H1 (cell line): ENCODE measurements around the gene KIAA1755. TPM values are rescaled to one million over a fixed set of nuclear protein-coding genes. Genes with fewer than 3 reads are reported as not detected.

ENCODE experiments used
- CEBPB ChIP-seq: IDR thresholded peaks from 2 replicates; pipeline ENCODE4 v1.6.1; 2012; ENCODE audit warnings: low read depth, low read length
- MAFK ChIP-seq: IDR thresholded peaks from 2 replicates; pipeline ENCODE4 v1.6.1; 2012; ENCODE audit warnings: low read depth, mild to moderate bottlenecking, improper control_type of control experiment, low read length
- NRF1 ChIP-seq: IDR thresholded peaks from 2 replicates; pipeline ENCODE4 v1.6.1; 2011; ENCODE audit warnings: mild to moderate bottlenecking, low read depth, low read length, improper control_type of control experiment
- PHF8 ChIP-seq: fragments of 200-600 bp; sonication (generic); conservative IDR thresholded peaks from 2 replicates; pipeline ENCODE4 v1.7.1; 2012; ENCODE audit warnings: low read depth, mild to moderate bottlenecking, inconsistent platforms, low read length, moderate library complexity
- polyA plus RNA-seq, 7 experiments: library from polyadenylated mRNA; depleted of rRNA in 3 of 7; stranded (reverse) in 5 of 7; unstranded in 2 of 7; fragments of >200 nt in 5 of 7; fragments of 200-250 nt in 2 of 7; gene quantifications; 1 replicate in 5 of 7; 2 replicates in 1 of 7; 4 replicates in 1 of 7; pipeline versions ENCODE4 v1.2.1 to v1.2.3, GENCODE V29; 2011 to 2013; ENCODE audit warnings: missing spikeins in 2 of 7, mixed read lengths in 2 of 7
- total RNA-seq: library from RNA; stranded (reverse); fragmentation: NEBNext Ultra II Directional; extraction: Animal tissue kit (Norgen Biotek cat#: 25700); gene quantifications from 2 replicates; pipeline ENCODE4 v1.2.1, GENCODE V29; 2021

The KIAA1755 gene
- total and polyA plus RNA-seq, 2 of the 8 experiments (the other 6 are each of a cell fraction or from before 2014, with no cell fraction given) = 0.23 TPM; not detected in 1

DNA sequence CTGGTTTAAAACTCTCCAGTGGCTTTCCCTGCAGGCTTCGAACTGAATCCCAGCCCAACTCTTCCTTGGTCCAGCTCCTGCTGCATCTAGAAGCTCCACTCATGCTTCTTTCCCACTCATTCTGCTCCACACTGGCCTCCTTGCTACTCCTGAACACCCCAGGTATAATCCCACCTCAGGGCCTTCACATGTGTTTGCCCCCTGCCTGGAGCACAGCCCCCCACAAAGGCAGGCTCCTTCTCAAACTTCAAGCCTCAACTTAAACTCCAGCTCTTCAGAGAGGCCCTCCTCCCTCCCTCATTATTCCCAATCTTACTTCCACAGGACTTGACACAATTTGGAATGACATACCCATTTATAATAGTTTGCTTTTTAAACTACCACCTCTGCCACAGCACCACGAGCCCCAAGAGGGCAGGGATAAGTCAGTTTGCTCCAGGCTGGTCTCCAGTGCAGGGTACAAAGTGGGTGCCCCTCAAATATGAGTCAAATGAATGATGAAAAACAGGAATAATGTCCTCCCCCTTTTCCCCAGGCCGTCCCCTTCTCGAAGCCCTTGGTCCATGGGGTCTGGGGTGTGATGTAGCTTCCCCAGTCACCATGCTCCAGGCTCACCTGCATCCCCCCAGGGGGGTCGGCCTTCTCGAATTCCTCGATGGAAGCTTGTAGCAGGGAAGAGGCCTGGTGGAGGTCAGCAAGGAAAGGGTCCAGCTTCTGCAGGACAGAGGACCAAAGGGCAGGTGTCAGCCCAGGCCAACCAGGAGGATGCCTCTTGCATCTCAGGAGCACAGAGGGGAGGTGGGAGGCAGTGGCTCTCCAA, 37.4 kb downstream of the KIAA1755 start (continued):
- TF ChIP-seq PHF8 = no peak
- TF ChIP-seq CEBPB = no peak
- no peak for TF ChIP-seq MAFK
- TF ChIP-seq NRF1 = no peak
